GM19025 (cell line): ENCODE results near the gene ASTN2.

Experiments
- ATAC-seq: cut with Tn5 transposase; IDR thresholded peaks from one replicate; pipeline ENCODE4 v1.9.1; 2021; ENCODE audit warnings: mild to moderate bottlenecking, low read depth, moderate library complexity; ENCODE audit not compliant: unreplicated experiment

Gene ASTN2

GRCh38 chr9:117265253-117265652, 149.6 kb downstream of the ASTN2 start:
- ATAC-seq = no peak

- no peak for ATAC-seq
Measured at GRCh38 chr9:117258184-117258866, 156.5 kb downstream of the ASTN2 start.

- ATAC-seq = no peak
Measured at GRCh38 chr9:117253261-117253660, 161.6 kb downstream of the ASTN2 start.

GRCh38 chr9:117250610-117251215, 164.1 kb downstream of the ASTN2 start:
- ATAC-seq = no peak

- no peak for ATAC-seq
Measured at GRCh38 chr9:117249799-117250198, 165.1 kb downstream of the ASTN2 start.

GRCh38 chr9:117247266-117247665, 167.6 kb downstream of the ASTN2 start:
- no peak for ATAC-seq

GRCh38 chr9:117245175-117245829, 169.6 kb downstream of the ASTN2 start:
- no peak for ATAC-seq

GRCh38 chr9:117242082-117242481, 172.8 kb downstream of the ASTN2 start:
- no peak for ATAC-seq

- no peak for ATAC-seq
Measured at GRCh38 chr9:117239428-117239827, 175.4 kb downstream of the ASTN2 start.

GRCh38 chr9:117234103-117234502, 180.8 kb downstream of the ASTN2 start:
- ATAC-seq = no peak

GRCh38 chr9:117233016-117233415, 181.8 kb downstream of the ASTN2 start:
- ATAC-seq = no peak

- no peak for ATAC-seq
Measured at GRCh38 chr9:117232281-117232680, 182.6 kb downstream of the ASTN2 start.

GRCh38 chr9:117231012-117231411, 183.8 kb downstream of the ASTN2 start:
- no peak for ATAC-seq

GRCh38 chr9:117224695-117225094, 190.2 kb downstream of the ASTN2 start:
- ATAC-seq = no peak

- no peak for ATAC-seq
Measured at GRCh38 chr9:117218951-117219350, 195.9 kb downstream of the ASTN2 start.

- ATAC-seq = no peak
Measured at GRCh38 chr9:117214416-117214815, 200.4 kb downstream of the ASTN2 start.

- ATAC-seq = no peak
Measured at GRCh38 chr9:117211280-117211679, 203.6 kb downstream of the ASTN2 start.

- ATAC-seq = no peak
Measured at GRCh38 chr9:117205806-117206205, 209.1 kb downstream of the ASTN2 start.

GRCh38 chr9:117204971-117205370, 209.9 kb downstream of the ASTN2 start:
- no peak for ATAC-seq

- ATAC-seq = no peak
Measured at GRCh38 chr9:117191504-117192261, 223.2 kb downstream of the ASTN2 start.

GRCh38 chr9:117189121-117189520, 225.7 kb downstream of the ASTN2 start:
- no peak for ATAC-seq
